WTC11 (cell line): Measurements from ENCODE around the gene DEDD2. TPM values are rescaled to one million over a fixed set of nuclear protein-coding genes. Genes with fewer than 3 reads are reported as not detected.

ENCODE experiments used
- ATAC-seq: fragments of 200-7000 bp; cut with Tn5 transposase; 2 replicates; pipeline ENCODE4 v1.10.0; 2021; ENCODE audit warnings: mild to moderate bottlenecking, moderate library complexity
- CTCF ChIA-PET: fragments of 300-600 bp; sonication (Branson Sonifier 250); formaldehyde crosslinking; loops from one replicate; lab custom pipeline; 2021; ENCODE audit warnings: antibody characterized with exemption; lab: Charles Lee
- POLR2A ChIA-PET: fragments of 350-600 bp; sonication (Branson Sonifier 250); formaldehyde crosslinking; loops from one replicate; lab custom pipeline; 2021; ENCODE audit warnings: antibody characterized with exemption; lab: Charles Lee
- DNase-seq: peaks from one replicate; pipeline ENCODE4 v3.0.0; 2021; ENCODE audit warnings: low spot score
- H3K27ac Mint-ChIP-seq: 2 replicates; pipeline ENCODE4 v1.8.0; 2021; ENCODE audit warnings: mixed read lengths
- H3K27me3 Mint-ChIP-seq: 2 replicates; pipeline ENCODE4 v1.8.0; 2021; ENCODE audit warnings: low read depth, mild to moderate bottlenecking, moderate library complexity, mixed read lengths
- H3K36me3 Mint-ChIP-seq: 2 replicates; pipeline ENCODE4 v1.8.0; 2021; ENCODE audit warnings: mixed read lengths
- H3K4me1 Mint-ChIP-seq: 2 replicates; pipeline ENCODE4 v1.8.0; 2022; ENCODE audit warnings: mixed read lengths
- H3K4me3 Mint-ChIP-seq: 2 replicates; pipeline ENCODE4 v1.8.0; 2021; ENCODE audit warnings: mild to moderate bottlenecking, moderate library complexity, mixed read lengths
- H3K9me3 Mint-ChIP-seq: 2 replicates; pipeline ENCODE4 v1.8.0; 2021; ENCODE audit warnings: mixed read lengths
- ATF2 ChIP-seq: sonication (generic); formaldehyde crosslinking; IDR thresholded peaks from 2 replicates; pipeline ENCODE4 v1.8.1; 2022; ENCODE audit warnings: low read depth, missing genetic modification reagents, borderline replicate concordance
- CREM ChIP-seq: sonication (generic); formaldehyde crosslinking; IDR thresholded peaks from 2 replicates; pipeline ENCODE4 v1.8.1; 2022; ENCODE audit warnings: mild to moderate bottlenecking, missing genetic modification reagents, moderate library complexity
- E2F1 ChIP-seq: sonication (generic); formaldehyde crosslinking; IDR thresholded peaks from 2 replicates; pipeline ENCODE4 v1.8.0; 2022; ENCODE audit warnings: mild to moderate bottlenecking, missing genetic modification reagents
- E2F4 ChIP-seq: sonication (generic); formaldehyde crosslinking; IDR thresholded peaks from 2 replicates; pipeline ENCODE4 v1.8.1; 2022; ENCODE audit warnings: low read depth, mild to moderate bottlenecking, moderate library complexity, missing genetic modification reagents, borderline replicate concordance
- EMX1 ChIP-seq: fragments of 250-450 bp; sonication (Bioruptor Pico); IDR thresholded peaks from 2 replicates; pipeline ENCODE4 v1.8.0; 2021; ENCODE audit warnings: mild to moderate bottlenecking
- ERG ChIP-seq: fragments of 250-450 bp; sonication (Bioruptor Pico); IDR thresholded peaks from 2 replicates; pipeline ENCODE4 v1.8.0; 2021; ENCODE audit warnings: mild to moderate bottlenecking
- ESRRA ChIP-seq: sonication (generic); formaldehyde crosslinking; IDR thresholded peaks from 2 replicates; pipeline ENCODE4 v1.8.1; 2022; ENCODE audit warnings: mild to moderate bottlenecking, missing genetic modification reagents, borderline replicate concordance
- FOXP1 ChIP-seq: sonication (generic); formaldehyde crosslinking; IDR thresholded peaks from 2 replicates; pipeline ENCODE4 v1.8.0; 2022; ENCODE audit warnings: missing genetic modification reagents, mild to moderate bottlenecking, moderate library complexity, borderline replicate concordance
- FOXP4 ChIP-seq: sonication (generic); formaldehyde crosslinking; IDR thresholded peaks from 2 replicates; pipeline ENCODE4 v1.8.0; 2022; ENCODE audit warnings: mild to moderate bottlenecking, missing genetic modification reagents
- GRHL2 ChIP-seq: fragments of 250-450 bp; sonication (Bioruptor Pico); IDR thresholded peaks from 2 replicates; pipeline ENCODE4 v1.8.0; 2022; ENCODE audit warnings: mild to moderate bottlenecking, moderate library complexity; ENCODE audit not compliant: insufficient replicate concordance, severe bottlenecking
- IRF1 ChIP-seq: sonication (generic); formaldehyde crosslinking; IDR thresholded peaks from 2 replicates; pipeline ENCODE4 v1.8.0; 2023; ENCODE audit warnings: missing genetic modification reagents
- IRF2 ChIP-seq: sonication (generic); formaldehyde crosslinking; IDR thresholded peaks from 2 replicates; pipeline ENCODE4 v1.8.0; 2022; ENCODE audit warnings: low read depth, missing genetic modification reagents, borderline replicate concordance
- OVOL2 ChIP-seq: fragments of 250-450 bp; sonication (Bioruptor Pico); IDR thresholded peaks from 2 replicates; pipeline ENCODE4 v1.9.0; 2021; ENCODE audit warnings: mild to moderate bottlenecking, borderline replicate concordance
- PRDM15 ChIP-seq: sonication (generic); formaldehyde crosslinking; IDR thresholded peaks from 2 replicates; pipeline ENCODE4 v1.8.0; 2022; ENCODE audit warnings: missing genetic modification reagents
- SMAD3 ChIP-seq: sonication (generic); formaldehyde crosslinking; IDR thresholded peaks from 2 replicates; pipeline ENCODE4 v1.8.0; 2022; ENCODE audit warnings: missing genetic modification reagents, mild to moderate bottlenecking, borderline replicate concordance
- SOX15 ChIP-seq: fragments of 250-450 bp; sonication (Bioruptor Pico); IDR thresholded peaks from 2 replicates; pipeline ENCODE4 v1.9.0; 2021; ENCODE audit warnings: mild to moderate bottlenecking
- TEAD4 ChIP-seq: sonication (generic); formaldehyde crosslinking; IDR thresholded peaks from 2 replicates; pipeline ENCODE4 v1.8.0; 2022; ENCODE audit warnings: mild to moderate bottlenecking, missing genetic modification reagents
- ZNF121 ChIP-seq: sonication (generic); formaldehyde crosslinking; IDR thresholded peaks from 2 replicates; pipeline ENCODE4 v1.8.0; 2023; ENCODE audit warnings: missing genetic modification reagents
- ZNF232 ChIP-seq: sonication (generic); formaldehyde crosslinking; IDR thresholded peaks from 2 replicates; pipeline ENCODE4 v1.8.0; 2022; ENCODE audit warnings: mild to moderate bottlenecking, missing genetic modification reagents
- ZNF425 ChIP-seq: fragments of 250-450 bp; sonication (Bioruptor Pico); conservative IDR thresholded peaks from 2 replicates; pipeline ENCODE4 v1.9.0; 2021; ENCODE audit warnings: mild to moderate bottlenecking
- total RNA-seq: library from RNA; stranded (reverse); gene quantifications from 3 replicates; pipeline ENCODE4 v1.2.3, GENCODE V29; 2021

Gene DEDD2
- total RNA-seq, 1 experiment from 2014 or later: 37.7 TPM

GRCh38 chr19:42250183-42250665 lies 32.7 kb upstream of the DEDD2 start:
- Mint-ChIP-seq H3K4me1 (peaks cover 39% of the 10 kb centered on the region), H3K27ac (peak overlapping the region; percentile 70; the same call in 1 of the 2 replicates), H3K9me3 (no peaks in the 10 kb centered on the region), H3K4me3 (no peak overlapping the region), H3K27me3 (no peaks in the 10 kb centered on the region), H3K36me3 (no peaks in the 10 kb centered on the region)
- ChIA-PET CTCF (interaction anchor here (0.5 to 3.5 kb wide), 5 partner anchors 30 to 118 kb away, joined by 3 to 26 read pairs (median 3); partner anchors contain the start of gene POU2F2), POLR2A (interaction anchor here (0.6 to 1.1 kb wide), 2 partner anchors 29 to 58 kb away, joined by 3 to 5 read pairs; no protein-coding TSS in a partner anchor)
- TF ChIP-seq SOX15 (CRISPR knock-in tag) (no peak), TEAD4 (no peak), CREM (no peak), ATF2 (CRISPR knock-in tag) (no peak), GRHL2 (CRISPR knock-in tag) (no peak), SMAD3 (CRISPR knock-in tag) (no peak)
- DNase-seq: no peak
- ATAC-seq: no peak

GRCh38 chr19:42249769-42250168 lies 32.3 kb upstream of the DEDD2 start:
- Mint-ChIP-seq H3K4me3 (peak overlapping the region; percentile 14; the same call in 1 of the 2 replicates), H3K36me3 (no peaks in the 10 kb centered on the region), H3K27ac (peak overlapping the region; percentile 70), H3K4me1 (peaks cover 44% of the 10 kb centered on the region), H3K27me3 (no peaks in the 10 kb centered on the region), H3K9me3 (no peaks in the 10 kb centered on the region)
- CTCF ChIA-PET: interaction anchor here (0.5 to 3.5 kb wide), 3 partner anchors 30 to 55 kb away, joined by 3 to 26 read pairs (median 3); no protein-coding TSS in a partner anchor
- DNase-seq (no peak), ATAC-seq (no peak)
- POLR2A ChIA-PET: interaction anchor here (1.1 kb wide), 1 partner anchor 30 kb away, joined by 3 read pairs; no protein-coding TSS in a partner anchor
- TF ChIP-seq E2F1 (no peak), E2F4 (CRISPR knock-in tag) (no peak), ESRRA (CRISPR knock-in tag) (no peak), IRF1 (CRISPR knock-in tag) (no peak), FOXP4 (no peak), EMX1 (CRISPR knock-in tag) (no peak), ERG (CRISPR knock-in tag) (no peak), PRDM15 (no peak), FOXP1 (no peak), OVOL2 (CRISPR knock-in tag) (no peak), ZNF232 (CRISPR knock-in tag) (no peak), ZNF121 (no peak), IRF2 (CRISPR knock-in tag) (no peak), ZNF425 (CRISPR knock-in tag) (no peak)
